GM21528 (cell line): ENCODE results near the gene ZACN.
"Not testable (repeated sequence)": the region's sequence is repeated elsewhere in the genome, so short reads cannot be mapped to it uniquely, and the experiment has no call there.

ENCODE experiments used
- ATAC-seq: cut with Tn5 transposase; IDR thresholded peaks from one replicate; pipeline ENCODE4 v1.9.1; 2021; ENCODE audit warnings: mild to moderate bottlenecking, moderate library complexity; ENCODE audit not compliant: unreplicated experiment, low FRiP score

ZACN gene

GRCh38 chr17:76078860-76079534, at the start of gene ZACN:
Gene ZACN (plus strand): TSS chr17:76079182. CDS start chr17:76079265, 83 bp downstream.
- no peak for ATAC-seq

- no peak for ATAC-seq
Observed at GRCh38 chr17:76032073-76032779, 46.8 kb upstream of the ZACN start.

- no peak for ATAC-seq
Observed at GRCh38 chr17:76032780-76033108, 46.2 kb upstream of the ZACN start.

- ATAC-seq: no peak
Observed at GRCh38 chr17:76033139-76033538, 45.8 kb upstream of the ZACN start.

GRCh38 chr17:76034428-76035350, 44.3 kb upstream of the ZACN start:
- no peak for ATAC-seq

GRCh38 chr17:76036497-76037261, 42.3 kb upstream of the ZACN start:
- ATAC-seq: no peak

GRCh38 chr17:76038050-76038449, 40.9 kb upstream of the ZACN start:
- ATAC-seq: no peak

GRCh38 chr17:76039121-76039520, 39.9 kb upstream of the ZACN start:
- no peak for ATAC-seq

- ATAC-seq: no peak
Observed at GRCh38 chr17:76040376-76040775, 38.6 kb upstream of the ZACN start.

GRCh38 chr17:76042868-76043267, 36.1 kb upstream of the ZACN start:
- ATAC-seq: not testable (repeated sequence)

- ATAC-seq: not testable (repeated sequence)
Observed at GRCh38 chr17:76044475-76045007, 34.4 kb upstream of the ZACN start.

- ATAC-seq: no peak
Observed at GRCh38 chr17:76046064-76046463, 32.9 kb upstream of the ZACN start.

- ATAC-seq: no peak
Observed at GRCh38 chr17:76048025-76048605, 30.9 kb upstream of the ZACN start.

- no peak for ATAC-seq
Observed at GRCh38 chr17:76048711-76049110, 30.3 kb upstream of the ZACN start.

GRCh38 chr17:76049239-76049638, 29.7 kb upstream of the ZACN start:
- ATAC-seq: no peak

GRCh38 chr17:76049836-76050537, 29.0 kb upstream of the ZACN start:
- no peak for ATAC-seq

GRCh38 chr17:76050538-76051467, 28.2 kb upstream of the ZACN start:
- no peak for ATAC-seq

GRCh38 chr17:76051561-76051960, 27.4 kb upstream of the ZACN start:
- no peak for ATAC-seq
